Suprapubic skin (tissue), 4 donors: ENCODE data around the gene PIP4P1.
"Not testable (repeated sequence)": the region's sequence is repeated elsewhere in the genome, so short reads cannot be mapped to it uniquely, and the experiment has no call there.

Experiments used
- POLR2A ChIP-seq, 2 donors: fragments of 450-650 bp; IDR thresholded peaks; one replicate each; pipeline ENCODE4 v1.6.1; 2017; ENCODE audit warnings: antibody characterized with exemption in 2 of 2, mild to moderate bottlenecking in 2 of 2, moderate library complexity in 2 of 2
- POLR2AphosphoS5 ChIP-seq, 3 donors: sonication (generic); formaldehyde crosslinking; IDR thresholded peaks; one replicate each; pipeline ENCODE4 v1.6.1; 2017; ENCODE audit warnings: antibody characterized with exemption in 3 of 3
- TF ChIP-seq, protein P1 (sequence below), 2 donors: fragments of 200-600 bp in 1 of 2; fragments of 450-650 bp in 1 of 2; sonication (generic) in 1 of 2; IDR thresholded peaks; one replicate each; pipeline ENCODE4 v1.5.1; 2016 to 2019; ENCODE audit warnings: antibody characterized with exemption in 2 of 2, mild to moderate bottlenecking in 1 of 2, moderate library complexity in 1 of 2

- TF ChIP-seq, protein P1, sequence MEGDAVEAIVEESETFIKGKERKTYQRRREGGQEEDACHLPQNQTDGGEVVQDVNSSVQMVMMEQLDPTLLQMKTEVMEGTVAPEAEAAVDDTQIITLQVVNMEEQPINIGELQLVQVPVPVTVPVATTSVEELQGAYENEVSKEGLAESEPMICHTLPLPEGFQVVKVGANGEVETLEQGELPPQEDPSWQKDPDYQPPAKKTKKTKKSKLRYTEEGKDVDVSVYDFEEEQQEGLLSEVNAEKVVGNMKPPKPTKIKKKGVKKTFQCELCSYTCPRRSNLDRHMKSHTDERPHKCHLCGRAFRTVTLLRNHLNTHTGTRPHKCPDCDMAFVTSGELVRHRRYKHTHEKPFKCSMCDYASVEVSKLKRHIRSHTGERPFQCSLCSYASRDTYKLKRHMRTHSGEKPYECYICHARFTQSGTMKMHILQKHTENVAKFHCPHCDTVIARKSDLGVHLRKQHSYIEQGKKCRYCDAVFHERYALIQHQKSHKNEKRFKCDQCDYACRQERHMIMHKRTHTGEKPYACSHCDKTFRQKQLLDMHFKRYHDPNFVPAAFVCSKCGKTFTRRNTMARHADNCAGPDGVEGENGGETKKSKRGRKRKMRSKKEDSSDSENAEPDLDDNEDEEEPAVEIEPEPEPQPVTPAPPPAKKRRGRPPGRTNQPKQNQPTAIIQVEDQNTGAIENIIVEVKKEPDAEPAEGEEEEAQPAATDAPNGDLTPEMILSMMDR (IDR thresholded peaks at IDR 0.05): not testable (repeated sequence)
- not testable (repeated sequence) for TF ChIP-seq POLR2AphosphoS5, POLR2A (IDR thresholded peaks at IDR 0.05)
Measured at GRCh38 chr14:20443650-20444049, 17.6 kb downstream of the PIP4P1 start.
